Activated CD8-positive, alpha-beta memory T cell treated with anti-CD3 and anti-CD28 coated beads, Interleukin-2, amount 50 U/mL, for 1 hour (primary cell): ENCODE measurements around the gene FBLN2.

Source experiments
- DNase-seq: peaks from one replicate; pipeline ENCODE4 v3.0.0-alpha.2; 2020; ENCODE audit errors: extremely low read depth

Gene FBLN2

GRCh38 chr3:13686367-13687160, 137.6 kb downstream of the FBLN2 start:
- no peak for DNase-seq

GRCh38 chr3:13687517-13687943, 138.6 kb downstream of the FBLN2 start:
- DNase-seq, result no peak
